ENCODE measurements around the gene PDE6A. TPM values are rescaled to one million over a fixed set of nuclear protein-coding genes. Genes with fewer than 3 reads are reported as not detected.

Gene PDE6A
- not detected in 2 replicates for total RNA-seq

GRCh38 chr5:149944666-149945065, at the start of gene PDE6A:
PDE6A (minus strand) TSS chr5:149944793; CDS start chr5:149944673, 120 bp downstream.

GRCh38 chr5:149960272-149961185, 15.9 kb upstream of the PDE6A start, which contains the start of gene SLC26A2:
SLC26A2 (plus strand) TSS chr5:149960758; CDS start chr5:149977653, 16,895 bp downstream.

Other genes with a start within 250 kb of the PDE6A start
- gene PPARGC1B, start 214.5 kb downstream of the PDE6A start, total RNA-seq: 0.87 and 0.89 TPM in 2 replicates
- gene SLC26A2, start 16.0 kb upstream of the PDE6A start, total RNA-seq: 16.5 and 18.2 TPM in 2 replicates
- 6.3 and 7.0 TPM in 2 replicates for gene TIGD6, start 55.9 kb upstream of the PDE6A start, total RNA-seq
- gene HMGXB3, start 55.9 kb upstream of the PDE6A start, total RNA-seq: 46.4 and 49.9 TPM in 2 replicates
- under 0.01 and 0.25 TPM in 2 replicates for gene CSF1R, start 141.8 kb upstream of the PDE6A start, total RNA-seq
- gene PDGFRB, start 211.1 kb upstream of the PDE6A start, total RNA-seq: 94.2 and 160 TPM in 2 replicates
- 0.12 TPM in 1 of 2 replicates, not detected in the other for gene CDX1, start 222.0 kb upstream of the PDE6A start, total RNA-seq
- gene SLC6A7, start 245.3 kb upstream of the PDE6A start, total RNA-seq: under 0.01 TPM in 1 of 2 replicates, not detected in the other